ENCODE results near the gene ALX3. TPM values are rescaled to one million over a fixed set of nuclear protein-coding genes. Genes with fewer than 3 reads are reported as not detected.

The ALX3 gene
- total RNA-seq, 3 donors from 2014 or later (not counting 1 experiment from before 2014, with no cell fraction given), result not detected

GRCh38 chr1:110098222-110099026, 28.0 kb upstream of the ALX3 start:
- H3K4me1 Mint-ChIP-seq, result peaks cover 5 to 6% of the 10 kb centered on the region in 2 donors
- H3K4me3 Mint-ChIP-seq, result no peak overlapping the region
- ATAC-seq (no peak), DNase-seq (no peak)
- peaks cover 7 to 8% of the 10 kb centered on the region in 2 donors for H3K27me3 Mint-ChIP-seq (ENCODE audit: low read depth in 2 of 2)
- intact Hi-C loops (cut with micrococcal nuclease), result no loop called here
- no peaks in the 10 kb centered on the region for H3K27me3 ChIP-seq (ENCODE audit: control insufficient read depth, insufficient read depth, low read length)
- no peak overlapping the region for H3K27ac Mint-ChIP-seq
- H3K36me3 ChIP-seq (ENCODE audit: control insufficient read depth, insufficient read depth, low read length), result no peaks in the 10 kb centered on the region
- 81% methylated on average over 9 of the region's 9 CpGs for WGBS (ENCODE audit: insufficient coverage)
- TF ChIP-seq CTCF (IDR thresholded peaks at IDR 0.05), result no peak
- H3K36me3 Mint-ChIP-seq, result no peaks in the 10 kb centered on the region
- H3K9me3 ChIP-seq (ENCODE audit: control insufficient read depth, insufficient read depth, low read length), result no peaks in the 10 kb centered on the region
- H3K4me1 ChIP-seq (ENCODE audit: control insufficient read depth, insufficient read depth, low read length), result no peaks in the 10 kb centered on the region
- no peak overlapping the region for H3K4me3 ChIP-seq (ENCODE audit: low read length)
- no peak overlapping the region for H3K27ac ChIP-seq (ENCODE audit: low read length)
- no peaks in the 10 kb centered on the region for H3K9me3 Mint-ChIP-seq

- TF ChIP-seq CTCF (IDR thresholded peaks at IDR 0.05), result no peak
- no peak overlapping the region for H3K27ac ChIP-seq (ENCODE audit: low read length)
- no peaks in the 10 kb centered on the region for H3K9me3 Mint-ChIP-seq
- ATAC-seq (no peak), DNase-seq (no peak)
- H3K4me1 ChIP-seq (ENCODE audit: control insufficient read depth, insufficient read depth, low read length), result no peaks in the 10 kb centered on the region
- H3K4me1 Mint-ChIP-seq, result peaks cover 5 to 6% of the 10 kb centered on the region in 2 donors
- H3K36me3 ChIP-seq (ENCODE audit: control insufficient read depth, insufficient read depth, low read length), result no peaks in the 10 kb centered on the region
- no peaks in the 10 kb centered on the region for H3K36me3 Mint-ChIP-seq
- H3K27me3 ChIP-seq (ENCODE audit: control insufficient read depth, insufficient read depth, low read length), result no peaks in the 10 kb centered on the region
- H3K27ac Mint-ChIP-seq, result no peak overlapping the region
- no peak overlapping the region for H3K4me3 ChIP-seq (ENCODE audit: low read length)
- H3K27me3 Mint-ChIP-seq (ENCODE audit: low read depth in 2 of 2), result peaks cover 8 to 9% of the 10 kb centered on the region in 2 donors
- intact Hi-C loops (cut with micrococcal nuclease), result no loop called here
- H3K9me3 ChIP-seq (ENCODE audit: control insufficient read depth, insufficient read depth, low read length), result no peaks in the 10 kb centered on the region
- no peak overlapping the region for H3K4me3 Mint-ChIP-seq
- WGBS (ENCODE audit: insufficient coverage), result 85% methylated on average over 11 of the region's 11 CpGs
These were observed 27.2 kb upstream of the ALX3 start for GRCh38 chr1:110097507-110098221.

GRCh38 chr1:110094931-110095654, 24.6 kb upstream of the ALX3 start:
- no peak overlapping the region for H3K27ac ChIP-seq (ENCODE audit: low read length)
- H3K9me3 ChIP-seq (ENCODE audit: control insufficient read depth, insufficient read depth, low read length), result no peaks in the 10 kb centered on the region
- no peaks in the 10 kb centered on the region for H3K9me3 Mint-ChIP-seq
- no peak overlapping the region for H3K27ac Mint-ChIP-seq
- no peaks in the 10 kb centered on the region for H3K36me3 Mint-ChIP-seq
- DNase-seq (no peak), ATAC-seq (no peak)
- H3K4me3 ChIP-seq (ENCODE audit: low read length), result no peak overlapping the region
- no peak overlapping the region for H3K4me3 Mint-ChIP-seq
- intact Hi-C loops (cut with micrococcal nuclease), result no loop called here
- WGBS (ENCODE audit: insufficient coverage), result 57% methylated on average over 7 of the region's 7 CpGs
- H3K36me3 ChIP-seq (ENCODE audit: control insufficient read depth, insufficient read depth, low read length), result no peaks in the 10 kb centered on the region
- no peaks in the 10 kb centered on the region for H3K4me1 Mint-ChIP-seq
- no peak for TF ChIP-seq CTCF (IDR thresholded peaks at IDR 0.05)
- no peaks in the 10 kb centered on the region for H3K27me3 ChIP-seq (ENCODE audit: control insufficient read depth, insufficient read depth, low read length)
- H3K27me3 Mint-ChIP-seq (ENCODE audit: low read depth in 2 of 2), result peaks cover 15% of the 10 kb centered on the region in 2 donors
- no peaks in the 10 kb centered on the region for H3K4me1 ChIP-seq (ENCODE audit: control insufficient read depth, insufficient read depth, low read length)

All from natural killer cell (primary cell).